ENCODE results near the gene THAP4. TPM values are rescaled to one million over a fixed set of nuclear protein-coding genes. Genes with fewer than 3 reads are reported as not detected.

The THAP4 gene
- total and polyA plus RNA-seq, 2 of the 13 experiments (the other 11 are each of a cell fraction or from before 2014, with no cell fraction given) = 59.7 to 75.7 TPM

DNA sequence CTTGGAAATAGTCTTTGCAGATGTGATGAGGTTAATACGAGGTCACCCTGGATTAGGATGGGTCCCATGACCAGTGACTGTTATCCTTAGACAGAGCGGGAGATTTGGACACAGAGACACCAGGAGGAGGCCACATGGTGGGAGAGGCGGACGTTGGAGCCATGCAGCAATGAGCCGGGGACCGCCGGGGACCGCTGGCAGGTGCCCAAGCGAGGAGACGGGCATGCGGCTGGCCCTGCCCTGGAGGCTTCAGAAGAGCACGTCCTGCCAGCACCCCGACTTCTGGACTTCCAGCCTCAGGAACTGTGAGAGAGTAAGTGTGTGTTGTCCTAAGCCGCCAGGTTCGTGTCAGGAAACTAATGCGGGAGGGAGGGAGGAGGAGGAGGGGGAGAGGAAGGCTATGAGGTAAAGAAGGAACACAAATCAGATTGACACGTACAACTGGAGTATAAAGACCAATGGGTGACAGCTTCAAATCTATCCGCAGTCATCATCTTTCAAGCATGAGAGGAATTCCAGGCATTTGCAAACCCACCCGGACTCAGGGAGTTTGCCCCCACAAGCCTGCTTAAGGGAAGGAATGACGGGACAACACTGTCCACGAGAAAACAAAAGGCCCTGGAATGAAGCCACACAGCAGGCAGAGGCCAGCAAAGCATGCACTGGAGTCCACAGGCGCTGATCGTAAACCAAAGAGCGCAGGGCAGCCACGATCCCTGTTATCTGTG, 90.0 kb downstream of the THAP4 start (continued):
- TF ChIP-seq, protein P1, sequence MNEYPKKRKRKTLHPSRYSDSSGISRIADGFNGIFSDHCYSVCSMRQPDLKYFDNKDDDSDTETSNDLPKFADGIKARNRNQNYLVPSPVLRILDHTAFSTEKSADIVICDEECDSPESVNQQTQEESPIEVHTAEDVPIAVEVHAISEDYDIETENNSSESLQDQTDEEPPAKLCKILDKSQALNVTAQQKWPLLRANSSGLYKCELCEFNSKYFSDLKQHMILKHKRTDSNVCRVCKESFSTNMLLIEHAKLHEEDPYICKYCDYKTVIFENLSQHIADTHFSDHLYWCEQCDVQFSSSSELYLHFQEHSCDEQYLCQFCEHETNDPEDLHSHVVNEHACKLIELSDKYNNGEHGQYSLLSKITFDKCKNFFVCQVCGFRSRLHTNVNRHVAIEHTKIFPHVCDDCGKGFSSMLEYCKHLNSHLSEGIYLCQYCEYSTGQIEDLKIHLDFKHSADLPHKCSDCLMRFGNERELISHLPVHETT (CRISPR knock-in tag; conservative IDR thresholded peaks at IDR 0.05) = 0 out of 2 replicates have a peak, but pooled peaks have one; percentile 22
- TF ChIP-seq ZNF558 (CRISPR knock-in tag; IDR thresholded peaks at IDR 0.05; ENCODE audit: borderline replicate concordance) (peak; percentile 75; the same call in 1 of the 2 replicates), U2AF1 (optimal IDR thresholded peaks at IDR 0.05; ENCODE audit: low read depth, low read length) (no peak), ZNF605 (CRISPR knock-in tag; IDR thresholded peaks at IDR 0.05) (peak; percentile 93; the same call in 1 of the 2 replicates), ZNF598 (CRISPR knock-in tag; IDR thresholded peaks at IDR 0.05; ENCODE audit: borderline replicate concordance) (peak; percentile 59; the same call in 1 of the 2 replicates), SP5 (CRISPR knock-in tag; IDR thresholded peaks at IDR 0.05; ENCODE audit: borderline replicate concordance, low read depth) (peak; percentile 10; the same call in 1 of the 2 replicates), ZNF34 (CRISPR knock-in tag; IDR thresholded peaks at IDR 0.05; ENCODE audit: borderline replicate concordance) (no peak), RFX1 (IDR thresholded peaks at IDR 0.05) (no peak), RXRA (CRISPR knock-in tag; IDR thresholded peaks at IDR 0.05) (peak; percentile 34; the same call in 1 of the 2 replicates), CC2D1A (CRISPR knock-in tag; IDR thresholded peaks at IDR 0.05) (0 out of 2 replicates have a peak, but pooled peaks have one; percentile 63), CCDC6 (CRISPR knock-in tag; IDR thresholded peaks at IDR 0.05) (no peak), NBN (conservative IDR thresholded peaks at IDR 0.05) (no peak), ZNF251 (CRISPR knock-in tag; IDR thresholded peaks at IDR 0.05) (no peak), ZNF367 (CRISPR knock-in tag; IDR thresholded peaks at IDR 0.05; ENCODE audit: borderline replicate concordance) (no peak), ZFP62 (CRISPR knock-in tag; IDR thresholded peaks at IDR 0.05) (no peak), ASH2L (IDR thresholded peaks at IDR 0.05; ENCODE audit: insufficient read length, low read depth, low read length) (peak; percentile 33), ZMYM4 (CRISPR knock-in tag; IDR thresholded peaks at IDR 0.05) (peak; percentile 17; the same call in 1 of the 2 replicates), PHF8 (CRISPR knock-in tag; IDR thresholded peaks at IDR 0.05) (no peak)
- TF ChIP-seq, protein P2, sequence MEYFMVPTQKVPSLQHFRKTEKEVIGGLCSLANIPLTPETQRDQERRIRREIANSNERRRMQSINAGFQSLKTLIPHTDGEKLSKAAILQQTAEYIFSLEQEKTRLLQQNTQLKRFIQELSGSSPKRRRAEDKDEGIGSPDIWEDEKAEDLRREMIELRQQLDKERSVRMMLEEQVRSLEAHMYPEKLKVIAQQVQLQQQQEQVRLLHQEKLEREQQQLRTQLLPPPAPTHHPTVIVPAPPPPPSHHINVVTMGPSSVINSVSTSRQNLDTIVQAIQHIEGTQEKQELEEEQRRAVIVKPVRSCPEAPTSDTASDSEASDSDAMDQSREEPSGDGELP (IDR thresholded peaks at IDR 0.05; ENCODE audit: borderline replicate concordance, low read depth) = peak; percentile 7; the same call in 1 of the 2 replicates
- TF ChIP-seq, protein P3, sequence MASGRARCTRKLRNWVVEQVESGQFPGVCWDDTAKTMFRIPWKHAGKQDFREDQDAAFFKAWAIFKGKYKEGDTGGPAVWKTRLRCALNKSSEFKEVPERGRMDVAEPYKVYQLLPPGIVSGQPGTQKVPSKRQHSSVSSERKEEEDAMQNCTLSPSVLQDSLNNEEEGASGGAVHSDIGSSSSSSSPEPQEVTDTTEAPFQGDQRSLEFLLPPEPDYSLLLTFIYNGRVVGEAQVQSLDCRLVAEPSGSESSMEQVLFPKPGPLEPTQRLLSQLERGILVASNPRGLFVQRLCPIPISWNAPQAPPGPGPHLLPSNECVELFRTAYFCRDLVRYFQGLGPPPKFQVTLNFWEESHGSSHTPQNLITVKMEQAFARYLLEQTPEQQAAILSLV (CRISPR knock-in tag; IDR thresholded peaks at IDR 0.05; ENCODE audit: borderline replicate concordance) = 0 out of 2 replicates have a peak, but pooled peaks have one; percentile 28
- TF ChIP-seq, protein P4, sequence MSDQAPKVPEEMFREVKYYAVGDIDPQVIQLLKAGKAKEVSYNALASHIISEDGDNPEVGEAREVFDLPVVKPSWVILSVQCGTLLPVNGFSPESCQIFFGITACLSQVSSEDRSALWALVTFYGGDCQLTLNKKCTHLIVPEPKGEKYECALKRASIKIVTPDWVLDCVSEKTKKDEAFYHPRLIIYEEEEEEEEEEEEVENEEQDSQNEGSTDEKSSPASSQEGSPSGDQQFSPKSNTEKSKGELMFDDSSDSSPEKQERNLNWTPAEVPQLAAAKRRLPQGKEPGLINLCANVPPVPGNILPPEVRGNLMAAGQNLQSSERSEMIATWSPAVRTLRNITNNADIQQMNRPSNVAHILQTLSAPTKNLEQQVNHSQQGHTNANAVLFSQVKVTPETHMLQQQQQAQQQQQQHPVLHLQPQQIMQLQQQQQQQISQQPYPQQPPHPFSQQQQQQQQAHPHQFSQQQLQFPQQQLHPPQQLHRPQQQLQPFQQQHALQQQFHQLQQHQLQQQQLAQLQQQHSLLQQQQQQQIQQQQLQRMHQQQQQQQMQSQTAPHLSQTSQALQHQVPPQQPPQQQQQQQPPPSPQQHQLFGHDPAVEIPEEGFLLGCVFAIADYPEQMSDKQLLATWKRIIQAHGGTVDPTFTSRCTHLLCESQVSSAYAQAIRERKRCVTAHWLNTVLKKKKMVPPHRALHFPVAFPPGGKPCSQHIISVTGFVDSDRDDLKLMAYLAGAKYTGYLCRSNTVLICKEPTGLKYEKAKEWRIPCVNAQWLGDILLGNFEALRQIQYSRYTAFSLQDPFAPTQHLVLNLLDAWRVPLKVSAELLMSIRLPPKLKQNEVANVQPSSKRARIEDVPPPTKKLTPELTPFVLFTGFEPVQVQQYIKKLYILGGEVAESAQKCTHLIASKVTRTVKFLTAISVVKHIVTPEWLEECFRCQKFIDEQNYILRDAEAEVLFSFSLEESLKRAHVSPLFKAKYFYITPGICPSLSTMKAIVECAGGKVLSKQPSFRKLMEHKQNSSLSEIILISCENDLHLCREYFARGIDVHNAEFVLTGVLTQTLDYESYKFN (CRISPR knock-in tag; conservative IDR thresholded peaks at IDR 0.05) = peak; percentile 78
- TF ChIP-seq, protein P5, sequence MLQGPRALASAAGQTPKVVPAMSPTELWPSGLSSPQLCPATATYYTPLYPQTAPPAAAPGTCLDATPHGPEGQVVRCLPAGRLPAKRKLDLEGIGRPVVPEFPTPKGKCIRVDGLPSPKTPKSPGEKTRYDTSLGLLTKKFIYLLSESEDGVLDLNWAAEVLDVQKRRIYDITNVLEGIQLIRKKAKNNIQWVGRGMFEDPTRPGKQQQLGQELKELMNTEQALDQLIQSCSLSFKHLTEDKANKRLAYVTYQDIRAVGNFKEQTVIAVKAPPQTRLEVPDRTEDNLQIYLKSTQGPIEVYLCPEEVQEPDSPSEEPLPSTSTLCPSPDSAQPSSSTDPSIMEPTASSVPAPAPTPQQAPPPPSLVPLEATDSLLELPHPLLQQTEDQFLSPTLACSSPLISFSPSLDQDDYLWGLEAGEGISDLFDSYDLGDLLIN (CRISPR knock-in tag; IDR thresholded peaks at IDR 0.05; ENCODE audit: borderline replicate concordance) = no peak
